ENCODE results near the gene TBCE. TPM values are rescaled to one million over a fixed set of nuclear protein-coding genes. Genes with fewer than 3 reads are reported as not detected.

TBCE gene
- total and polyA plus RNA-seq, 2 donors (not counting 1 experiment from before 2014, with no cell fraction given) = 31.4 to 46.9 TPM

DNA sequence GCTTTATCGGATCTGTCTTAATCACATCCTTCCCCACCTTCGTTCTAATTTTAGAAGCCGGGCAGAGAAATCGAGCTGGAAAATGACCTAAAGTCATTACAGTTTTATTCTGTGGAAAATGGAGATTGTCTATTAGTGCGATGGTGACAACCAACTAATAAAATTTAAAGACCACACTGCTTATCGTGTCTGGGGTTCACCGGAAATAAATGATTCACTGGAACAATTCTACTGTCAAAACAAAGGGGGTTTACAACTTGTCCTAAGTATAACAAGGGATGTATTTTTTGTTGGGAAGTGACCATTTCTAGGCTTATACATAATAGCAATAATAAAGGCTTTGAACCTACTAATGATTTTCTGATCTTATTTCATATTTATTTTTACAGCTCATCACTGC lies 81.4 kb downstream of the TBCE start:
- peaks cover 5% of the 10 kb centered on the region for H3K36me3 ChIP-seq (ENCODE audit: control insufficient read depth, insufficient read depth, low read length)
- TF ChIP-seq, protein P1, sequence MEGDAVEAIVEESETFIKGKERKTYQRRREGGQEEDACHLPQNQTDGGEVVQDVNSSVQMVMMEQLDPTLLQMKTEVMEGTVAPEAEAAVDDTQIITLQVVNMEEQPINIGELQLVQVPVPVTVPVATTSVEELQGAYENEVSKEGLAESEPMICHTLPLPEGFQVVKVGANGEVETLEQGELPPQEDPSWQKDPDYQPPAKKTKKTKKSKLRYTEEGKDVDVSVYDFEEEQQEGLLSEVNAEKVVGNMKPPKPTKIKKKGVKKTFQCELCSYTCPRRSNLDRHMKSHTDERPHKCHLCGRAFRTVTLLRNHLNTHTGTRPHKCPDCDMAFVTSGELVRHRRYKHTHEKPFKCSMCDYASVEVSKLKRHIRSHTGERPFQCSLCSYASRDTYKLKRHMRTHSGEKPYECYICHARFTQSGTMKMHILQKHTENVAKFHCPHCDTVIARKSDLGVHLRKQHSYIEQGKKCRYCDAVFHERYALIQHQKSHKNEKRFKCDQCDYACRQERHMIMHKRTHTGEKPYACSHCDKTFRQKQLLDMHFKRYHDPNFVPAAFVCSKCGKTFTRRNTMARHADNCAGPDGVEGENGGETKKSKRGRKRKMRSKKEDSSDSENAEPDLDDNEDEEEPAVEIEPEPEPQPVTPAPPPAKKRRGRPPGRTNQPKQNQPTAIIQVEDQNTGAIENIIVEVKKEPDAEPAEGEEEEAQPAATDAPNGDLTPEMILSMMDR (conservative IDR thresholded peaks at IDR 0.05 in 1 of 2, IDR thresholded peaks at IDR 0.05 in 1 of 2; ENCODE audit: low read depth in 1 of 2, low read length in 2 of 2) = no peak
- no peak for TF ChIP-seq EZH2 (IDR thresholded peaks at IDR 0.05; ENCODE audit: low read length, missing control alignments)
- no peak overlapping the region for H3K4me2 ChIP-seq (ENCODE audit: extremely low read depth, insufficient read depth, low read length)
- H3K27me3 ChIP-seq (ENCODE audit: control insufficient read depth, insufficient read depth, low read length) = no peaks in the 10 kb centered on the region
- H2AFZ ChIP-seq (ENCODE audit: low read length) = no peak overlapping the region
- H4K20me1 ChIP-seq (ENCODE audit: control insufficient read depth, extremely low read depth, insufficient read depth, low read length) = no peaks in the 10 kb centered on the region
- no peaks in the 10 kb centered on the region for H3K9me3 ChIP-seq (ENCODE audit: control insufficient read depth, insufficient read depth, low read depth, low read length)
- H3K9ac ChIP-seq (ENCODE audit: insufficient read depth, low read length) = no peak overlapping the region
- no peaks in the 10 kb centered on the region for H3K4me1 ChIP-seq (ENCODE audit: control insufficient read depth, extremely low read depth, insufficient read depth, low read length)
- H3K79me2 ChIP-seq (ENCODE audit: control insufficient read depth, insufficient read depth, low read length) = no peaks in the 10 kb centered on the region
- DNase-seq (ENCODE audit: low read depth in 2 of 2) = no peak
- no peak overlapping the region for H3K4me3 ChIP-seq (replicated peaks in 1 of 4; ENCODE audit: control extremely low read depth in 1 of 4, insufficient read depth in 1 of 4, low read depth in 3 of 4, low read length in 4 of 4)
- no peak overlapping the region for H3K27ac ChIP-seq (ENCODE audit: insufficient read depth, low read length)

DNA sequence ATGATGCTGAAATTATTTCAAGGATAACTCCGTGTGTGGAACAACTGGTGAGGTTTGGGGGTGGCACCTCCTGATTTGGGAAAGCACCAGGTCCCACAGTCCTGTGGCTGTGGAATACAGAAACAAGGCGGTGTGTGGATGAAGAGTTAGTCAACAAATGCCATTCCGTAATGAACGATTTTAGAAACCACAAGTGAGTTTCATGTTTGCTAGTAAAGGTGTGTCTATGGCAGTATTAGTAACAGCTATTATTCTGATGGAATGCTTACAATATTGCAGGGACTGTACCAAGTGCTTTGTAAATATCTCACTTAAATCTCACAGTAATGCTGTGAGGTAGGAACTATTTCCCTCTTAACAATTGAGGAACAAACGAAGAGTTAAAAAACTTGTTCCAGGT lies 83.2 kb downstream of the TBCE start:
- DNase-seq (ENCODE audit: low read depth in 2 of 2) = no peak
- peaks cover 5% of the 10 kb centered on the region for H3K36me3 ChIP-seq (ENCODE audit: control insufficient read depth, insufficient read depth, low read length)
- no peaks in the 10 kb centered on the region for H3K79me2 ChIP-seq (ENCODE audit: control insufficient read depth, insufficient read depth, low read length)

DNA sequence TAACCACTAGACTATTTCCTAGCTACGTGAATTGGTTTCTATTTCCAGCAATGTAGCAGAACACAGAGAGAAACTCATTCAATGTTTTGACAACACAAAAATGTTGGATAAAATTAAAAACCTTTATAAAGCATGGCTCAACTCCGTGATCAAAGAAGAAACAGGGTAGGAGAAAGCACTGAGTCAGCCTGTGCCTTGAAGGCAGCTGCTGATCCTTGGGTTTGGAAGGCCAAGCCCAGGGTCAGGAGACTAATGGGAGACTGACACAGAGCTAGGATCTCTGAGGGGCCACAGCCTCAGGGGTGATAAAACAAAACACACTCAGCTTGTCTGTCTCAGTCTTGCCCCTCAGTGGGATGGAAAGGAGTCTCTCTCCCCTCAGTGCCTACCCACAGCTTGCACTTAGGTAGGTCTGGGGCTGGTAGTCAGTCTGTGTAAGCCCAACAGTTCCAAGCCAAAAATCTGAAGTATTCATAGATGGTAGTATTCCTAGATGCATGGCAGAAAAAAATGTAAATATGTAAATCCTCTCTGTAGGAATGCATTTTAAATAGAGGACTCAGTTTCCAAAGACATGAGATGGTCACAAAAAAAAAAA lies 83.8 kb downstream of the TBCE start:
- Histone ChIP-seq H2AFZ (ENCODE audit: low read length) (no peak overlapping the region), H3K9me3 (ENCODE audit: control insufficient read depth, insufficient read depth, low read depth, low read length) (no peaks in the 10 kb centered on the region), H3K4me3 (replicated peaks in 1 of 4; ENCODE audit: control extremely low read depth in 1 of 4, insufficient read depth in 1 of 4, low read depth in 3 of 4, low read length in 4 of 4) (no peak overlapping the region), H3K4me2 (ENCODE audit: extremely low read depth, insufficient read depth, low read length) (no peak overlapping the region), H4K20me1 (ENCODE audit: control insufficient read depth, extremely low read depth, insufficient read depth, low read length) (no peaks in the 10 kb centered on the region), H3K4me1 (ENCODE audit: control insufficient read depth, extremely low read depth, insufficient read depth, low read length) (no peaks in the 10 kb centered on the region), H3K27me3 (ENCODE audit: control insufficient read depth, insufficient read depth, low read length) (no peaks in the 10 kb centered on the region), H3K79me2 (ENCODE audit: control insufficient read depth, insufficient read depth, low read length) (no peaks in the 10 kb centered on the region), H3K27ac (ENCODE audit: insufficient read depth, low read length) (no peak overlapping the region), H3K36me3 (ENCODE audit: control insufficient read depth, insufficient read depth, low read length) (peaks cover 5% of the 10 kb centered on the region), H3K9ac (ENCODE audit: insufficient read depth, low read length) (no peak overlapping the region)
- TF ChIP-seq, protein P1 (conservative IDR thresholded peaks at IDR 0.05 in 1 of 2, IDR thresholded peaks at IDR 0.05 in 1 of 2; ENCODE audit: low read depth in 1 of 2, low read length in 2 of 2) = no peak
- TF ChIP-seq EZH2 (IDR thresholded peaks at IDR 0.05; ENCODE audit: low read length, missing control alignments) = no peak
- DNase-seq (ENCODE audit: low read depth in 2 of 2) = no peak

More for the DNA sequence above, 83.2 kb downstream of the TBCE start:
- H3K27me3 ChIP-seq (ENCODE audit: control insufficient read depth, insufficient read depth, low read length) = no peaks in the 10 kb centered on the region
- H3K27ac ChIP-seq (ENCODE audit: insufficient read depth, low read length) = no peak overlapping the region
- H2AFZ ChIP-seq (ENCODE audit: low read length) = no peak overlapping the region
- no peak overlapping the region for H3K9ac ChIP-seq (ENCODE audit: insufficient read depth, low read length)
- no peak overlapping the region for H3K4me3 ChIP-seq (replicated peaks in 1 of 4; ENCODE audit: control extremely low read depth in 1 of 4, insufficient read depth in 1 of 4, low read depth in 3 of 4, low read length in 4 of 4)
- no peaks in the 10 kb centered on the region for H3K9me3 ChIP-seq (ENCODE audit: control insufficient read depth, insufficient read depth, low read depth, low read length)
- TF ChIP-seq EZH2 (IDR thresholded peaks at IDR 0.05; ENCODE audit: low read length, missing control alignments) = no peak
- TF ChIP-seq, protein P1 (conservative IDR thresholded peaks at IDR 0.05 in 1 of 2, IDR thresholded peaks at IDR 0.05 in 1 of 2; ENCODE audit: low read depth in 1 of 2, low read length in 2 of 2) = no peak
- no peak overlapping the region for H3K4me2 ChIP-seq (ENCODE audit: extremely low read depth, insufficient read depth, low read length)
- H3K4me1 ChIP-seq (ENCODE audit: control insufficient read depth, extremely low read depth, insufficient read depth, low read length) = no peaks in the 10 kb centered on the region
- H4K20me1 ChIP-seq (ENCODE audit: control insufficient read depth, extremely low read depth, insufficient read depth, low read length) = no peaks in the 10 kb centered on the region
